NB4 (cell line): ENCODE data around the gene CD47.

ENCODE experiments used
- TF ChIP-seq, protein P1 (sequence below): IDR thresholded peaks from one replicate; pipeline ENCODE4 v1.5.1; 2012; ENCODE audit warnings: low read depth, low read length
- TF ChIP-seq, protein P2 (sequence below): IDR thresholded peaks from 2 replicates; pipeline ENCODE4 v1.6.1; 2011; ENCODE audit warnings: low read depth, low read length

DNA sequence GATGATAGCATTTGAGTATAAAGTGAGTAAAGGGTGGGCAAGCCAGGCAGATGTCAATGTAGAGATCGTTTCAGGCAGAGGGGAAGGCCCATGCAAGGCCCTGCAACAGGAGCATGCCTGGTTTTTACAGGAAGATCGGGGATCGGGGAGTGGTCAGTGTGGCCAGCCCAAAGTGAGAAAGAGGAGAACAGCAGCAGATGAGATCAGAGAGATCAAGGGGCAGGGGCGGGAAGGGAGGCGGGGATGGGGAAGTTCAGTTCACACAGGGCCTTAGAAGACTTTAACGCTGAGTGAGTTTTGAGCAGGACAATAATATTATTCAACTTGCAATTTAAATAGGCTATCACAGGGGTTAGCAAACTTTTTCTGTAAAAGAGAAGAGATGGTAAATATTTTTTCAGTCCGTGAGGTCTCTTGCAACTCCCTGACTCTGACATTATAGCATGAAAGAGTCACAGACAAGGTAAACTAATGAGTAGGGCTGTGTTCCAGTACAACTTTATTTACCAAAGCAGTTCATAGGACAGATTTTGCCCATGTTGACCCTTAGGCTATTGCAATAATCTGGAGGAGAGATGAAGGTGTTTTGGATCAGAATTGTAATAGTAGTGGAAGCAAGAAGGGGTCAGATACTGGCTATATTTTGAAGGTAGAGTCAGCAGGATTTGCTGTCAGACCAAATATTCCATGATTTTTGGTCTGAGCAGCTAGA, 12.4 kb upstream of the CD47 start:
- TF ChIP-seq, protein P1, sequence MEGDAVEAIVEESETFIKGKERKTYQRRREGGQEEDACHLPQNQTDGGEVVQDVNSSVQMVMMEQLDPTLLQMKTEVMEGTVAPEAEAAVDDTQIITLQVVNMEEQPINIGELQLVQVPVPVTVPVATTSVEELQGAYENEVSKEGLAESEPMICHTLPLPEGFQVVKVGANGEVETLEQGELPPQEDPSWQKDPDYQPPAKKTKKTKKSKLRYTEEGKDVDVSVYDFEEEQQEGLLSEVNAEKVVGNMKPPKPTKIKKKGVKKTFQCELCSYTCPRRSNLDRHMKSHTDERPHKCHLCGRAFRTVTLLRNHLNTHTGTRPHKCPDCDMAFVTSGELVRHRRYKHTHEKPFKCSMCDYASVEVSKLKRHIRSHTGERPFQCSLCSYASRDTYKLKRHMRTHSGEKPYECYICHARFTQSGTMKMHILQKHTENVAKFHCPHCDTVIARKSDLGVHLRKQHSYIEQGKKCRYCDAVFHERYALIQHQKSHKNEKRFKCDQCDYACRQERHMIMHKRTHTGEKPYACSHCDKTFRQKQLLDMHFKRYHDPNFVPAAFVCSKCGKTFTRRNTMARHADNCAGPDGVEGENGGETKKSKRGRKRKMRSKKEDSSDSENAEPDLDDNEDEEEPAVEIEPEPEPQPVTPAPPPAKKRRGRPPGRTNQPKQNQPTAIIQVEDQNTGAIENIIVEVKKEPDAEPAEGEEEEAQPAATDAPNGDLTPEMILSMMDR, result no peak
- TF ChIP-seq, protein P2, sequence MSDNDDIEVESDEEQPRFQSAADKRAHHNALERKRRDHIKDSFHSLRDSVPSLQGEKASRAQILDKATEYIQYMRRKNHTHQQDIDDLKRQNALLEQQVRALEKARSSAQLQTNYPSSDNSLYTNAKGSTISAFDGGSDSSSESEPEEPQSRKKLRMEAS, result no peak
